Neural progenitor cell (in vitro differentiated cells): Measurements from ENCODE around the gene EMSY.

ENCODE experiments used
- EZH2 ChIP-seq: fragments of 200-600 bp; sonication (generic); IDR thresholded peaks from 2 replicates; pipeline ENCODE4 v1.6.1; 2017; ENCODE audit warnings: antibody characterized with exemption, mild to moderate bottlenecking, moderate library complexity
- EZH2phosphoT487 ChIP-seq: fragments of 200-600 bp; sonication (generic); IDR thresholded peaks from 2 replicates; pipeline ENCODE4 v1.6.1; 2017; ENCODE audit warnings: antibody characterized with exemption
- TF ChIP-seq, protein P1 (sequence below): fragments of 200-600 bp; sonication (generic); IDR thresholded peaks from 2 replicates; pipeline ENCODE4 v1.5.1; 2017; ENCODE audit warnings: antibody characterized with exemption, mild to moderate bottlenecking

DNA sequence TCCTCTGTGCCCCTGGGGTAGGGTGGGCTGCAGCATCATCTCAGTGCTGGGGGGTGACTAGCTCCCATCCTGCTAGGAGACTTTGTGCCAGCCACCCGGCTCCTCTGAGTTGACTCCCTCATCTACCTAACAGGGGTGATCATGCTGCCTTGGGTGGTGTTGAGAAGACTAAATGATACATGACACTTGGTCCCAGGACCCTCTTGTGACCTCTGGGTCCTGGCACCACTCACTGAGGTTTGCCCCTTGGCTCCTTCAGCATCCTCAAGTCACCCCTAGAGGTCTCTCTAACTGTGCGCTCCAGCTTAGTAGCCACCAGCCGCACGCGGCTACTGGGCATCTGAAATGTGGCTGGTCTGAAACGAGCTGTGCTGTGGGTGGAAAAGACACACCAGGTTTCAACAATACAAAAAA lies 153.6 kb downstream of the EMSY start:
- TF ChIP-seq EZH2phosphoT487 (no peak), EZH2 (no peak)
- TF ChIP-seq, protein P1, sequence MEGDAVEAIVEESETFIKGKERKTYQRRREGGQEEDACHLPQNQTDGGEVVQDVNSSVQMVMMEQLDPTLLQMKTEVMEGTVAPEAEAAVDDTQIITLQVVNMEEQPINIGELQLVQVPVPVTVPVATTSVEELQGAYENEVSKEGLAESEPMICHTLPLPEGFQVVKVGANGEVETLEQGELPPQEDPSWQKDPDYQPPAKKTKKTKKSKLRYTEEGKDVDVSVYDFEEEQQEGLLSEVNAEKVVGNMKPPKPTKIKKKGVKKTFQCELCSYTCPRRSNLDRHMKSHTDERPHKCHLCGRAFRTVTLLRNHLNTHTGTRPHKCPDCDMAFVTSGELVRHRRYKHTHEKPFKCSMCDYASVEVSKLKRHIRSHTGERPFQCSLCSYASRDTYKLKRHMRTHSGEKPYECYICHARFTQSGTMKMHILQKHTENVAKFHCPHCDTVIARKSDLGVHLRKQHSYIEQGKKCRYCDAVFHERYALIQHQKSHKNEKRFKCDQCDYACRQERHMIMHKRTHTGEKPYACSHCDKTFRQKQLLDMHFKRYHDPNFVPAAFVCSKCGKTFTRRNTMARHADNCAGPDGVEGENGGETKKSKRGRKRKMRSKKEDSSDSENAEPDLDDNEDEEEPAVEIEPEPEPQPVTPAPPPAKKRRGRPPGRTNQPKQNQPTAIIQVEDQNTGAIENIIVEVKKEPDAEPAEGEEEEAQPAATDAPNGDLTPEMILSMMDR, result peak; percentile 66
